HL-60 (cell line): ENCODE measurements around the gene ENTR1.

Experiments used
- CTCF ChIP-seq: IDR thresholded peaks from one replicate; pipeline ENCODE4 v1.5.1; 2011; ENCODE audit warnings: low read length, control low read depth, inconsistent platforms; ENCODE audit not compliant: insufficient read depth
- REST ChIP-seq: IDR thresholded peaks from 2 replicates; pipeline ENCODE4 v1.6.1; 2012; ENCODE audit warnings: low read depth; ENCODE audit not compliant: insufficient replicate concordance

- TF ChIP-seq CTCF (no peak), REST (no peak)
Measured at GRCh38 chr9:136441681-136442245, 31.3 kb upstream of the ENTR1 start.
